AG08396 (cell line): Measurements from ENCODE around the gene LEPROT.

Experiments used
- DNase-seq: peaks from one replicate; pipeline ENCODE4 v3.0.0; 2012; ENCODE audit warnings: low spot score, mixed read lengths

The LEPROT gene

GRCh38 chr1:65412256-65412983 lies 8.0 kb upstream of the LEPROT start:
- DNase-seq = no peak

- DNase-seq = peak; percentile 22
Observed at GRCh38 chr1:65412984-65413375, 7.5 kb upstream of the LEPROT start.

- DNase-seq = no peak
Observed at GRCh38 chr1:65414538-65414937, 5.9 kb upstream of the LEPROT start.

GRCh38 chr1:65416767-65417166 lies 3.7 kb upstream of the LEPROT start:
- DNase-seq = no peak

- no peak for DNase-seq
Observed at GRCh38 chr1:65417729-65418128, 2.7 kb upstream of the LEPROT start.

GRCh38 chr1:65418522-65419185 lies 1.8 kb upstream of the LEPROT start:
- peak; percentile 14 for DNase-seq

- DNase-seq = peak; percentile 97
Observed at GRCh38 chr1:65419681-65420589, 533 bp upstream of the LEPROT start.

GRCh38 chr1:65421351-65422025 lies 1.0 kb downstream of the LEPROT start:
- no peak for DNase-seq

GRCh38 chr1:65422241-65423203 lies 2.1 kb downstream of the LEPROT start:
- no peak for DNase-seq

GRCh38 chr1:65423884-65424572 lies 3.6 kb downstream of the LEPROT start:
- DNase-seq = peak; percentile 52

GRCh38 chr1:65424573-65424889 lies 4.1 kb downstream of the LEPROT start:
- DNase-seq = no peak

- DNase-seq = no peak
Observed at GRCh38 chr1:65425006-65425405, 4.5 kb downstream of the LEPROT start.

- DNase-seq = peak; percentile 65
Observed at GRCh38 chr1:65425697-65426096, 5.2 kb downstream of the LEPROT start.

GRCh38 chr1:65429078-65429477 lies 8.6 kb downstream of the LEPROT start:
- no peak for DNase-seq

GRCh38 chr1:65429806-65430205 lies 9.3 kb downstream of the LEPROT start:
- peak; percentile 40 for DNase-seq

- DNase-seq = peak; percentile 26
Observed at GRCh38 chr1:65431111-65431705, 10.7 kb downstream of the LEPROT start.

GRCh38 chr1:65432918-65433317 lies 12.4 kb downstream of the LEPROT start:
- no peak for DNase-seq

GRCh38 chr1:65434255-65434654 lies 13.8 kb downstream of the LEPROT start:
- no peak for DNase-seq

- no peak for DNase-seq
Observed at GRCh38 chr1:65434760-65435159, 14.3 kb downstream of the LEPROT start.

- DNase-seq = peak; percentile 54
Observed at GRCh38 chr1:65435987-65436386, 15.5 kb downstream of the LEPROT start.
